Upper lobe of left lung (tissue), 6 donors: ENCODE measurements around the gene PAX5. TPM values are rescaled to one million over a fixed set of nuclear protein-coding genes. Genes with fewer than 3 reads are reported as not detected.
A peak's percentile ranks its signal among the peaks of the same experiment; 100 is the strongest.

Experiments used
- ATAC-seq, 2 donors: fragments of 200-7000 bp; cut with Tn5 transposase; one replicate each; pipeline ENCODE4 v1.9.1; 2022; ENCODE audit warnings: mild to moderate bottlenecking in 2 of 2, moderate library complexity in 2 of 2; ENCODE audit not compliant: low FRiP score in 2 of 2
- DNase-seq, 2 donors: peaks; one replicate each; pipeline ENCODE4 v3.0.0-alpha.2; 2019 to 2020
- H3K27ac ChIP-seq, 4 donors: fragments of 200-600 bp; sonication (generic); one replicate each; pipeline ENCODE4 v1.5.1; 2016 to 2019
- H3K27me3 ChIP-seq, 4 donors: fragments of 200-600 bp; sonication (generic); one replicate each; pipeline ENCODE4 v1.5.1; 2017 to 2019
- H3K36me3 ChIP-seq, 4 donors: fragments of 200-600 bp; sonication (generic); one replicate each; pipeline ENCODE4 v1.5.1; 2016 to 2019
- H3K4me1 ChIP-seq, 4 donors: fragments of 200-600 bp; sonication (generic); one replicate each; pipeline ENCODE4 v1.5.1; 2018 to 2019
- H3K4me3 ChIP-seq, 4 donors: fragments of 200-600 bp; sonication (generic); one replicate each; pipeline ENCODE4 v1.5.1; 2017 to 2019; ENCODE audit warnings: mild to moderate bottlenecking in 2 of 4, moderate library complexity in 1 of 4
- H3K9me3 ChIP-seq, 4 donors: fragments of 200-600 bp; sonication (generic); one replicate each; pipeline ENCODE4 v1.5.1; 2018 to 2019
- EP300 ChIP-seq, 4 donors: sonication (generic); formaldehyde crosslinking; IDR thresholded peaks; one replicate each; pipeline ENCODE4 v1.5.1; 2017; ENCODE audit warnings: antibody characterized with exemption in 4 of 4, control low read depth in 2 of 4
- POLR2A ChIP-seq, 4 donors: fragments of 450-650 bp; IDR thresholded peaks; one replicate each; pipeline ENCODE4 v1.5.1; 2016 to 2017; ENCODE audit warnings: antibody characterized with exemption in 4 of 4, mild to moderate bottlenecking in 2 of 4
- POLR2AphosphoS5 ChIP-seq, 2 donors: sonication (generic); formaldehyde crosslinking; IDR thresholded peaks; one replicate each; pipeline ENCODE4 v1.5.1; 2017; ENCODE audit warnings: antibody characterized with exemption in 2 of 2
- WGBS, 2 donors: methylation state at CpG; one replicate each; pipeline ENCODE4 v1.1.5; 2017 to 2018; 5-methylcytosine and 5-hydroxymethylcytosine counted together
- total RNA-seq, 6 donors: library from RNA; depleted of rRNA in 4 of 6; stranded (reverse); fragments of >200 nt in 4 of 6; gene quantifications; one replicate each; pipeline versions ENCODE4 v1.1.0 to v1.2.1, GENCODE V29; 2016 to 2021
- TF ChIP-seq, protein P1 (sequence below), 6 experiments: fragments of 450-650 bp in 4 of 6; fragments of 200-600 bp in 2 of 6; sonication (generic) in 2 of 6; IDR thresholded peaks; one replicate each; pipeline ENCODE4 v1.5.1; 2016 to 2019; ENCODE audit warnings: antibody characterized with exemption in 6 of 6
- donor health status: DM: no; HTN: no; CAD: no; lungs with moderate emphysema.
- donor health status: DM: no; HTN: yes; CAD: no; lungs with severe emphysema.

The PAX5 gene
- total RNA-seq, 6 donors from 2014 or later: under 0.01 to 0.64 (median 0.43) TPM; not detected in 1

GRCh38 chr9:36934478-36935065, 99.5 kb downstream of the PAX5 start:
- Histone ChIP-seq H3K36me3 (no peaks in the 10 kb centered on the region), H3K27ac (no peak overlapping the region), H3K4me3 (no peak overlapping the region), H3K9me3 (peaks cover 0 to 5% (median 2%) of the 10 kb centered on the region in 4 donors), H3K27me3 (no peaks in the 10 kb centered on the region), H3K4me1 (no peaks in the 10 kb centered on the region)
- TF ChIP-seq POLR2A (IDR thresholded peaks at IDR 0.05) (no peak), POLR2AphosphoS5 (IDR thresholded peaks at IDR 0.05) (no peak), EP300 (IDR thresholded peaks at IDR 0.05) (no peak)
- TF ChIP-seq, protein P1, sequence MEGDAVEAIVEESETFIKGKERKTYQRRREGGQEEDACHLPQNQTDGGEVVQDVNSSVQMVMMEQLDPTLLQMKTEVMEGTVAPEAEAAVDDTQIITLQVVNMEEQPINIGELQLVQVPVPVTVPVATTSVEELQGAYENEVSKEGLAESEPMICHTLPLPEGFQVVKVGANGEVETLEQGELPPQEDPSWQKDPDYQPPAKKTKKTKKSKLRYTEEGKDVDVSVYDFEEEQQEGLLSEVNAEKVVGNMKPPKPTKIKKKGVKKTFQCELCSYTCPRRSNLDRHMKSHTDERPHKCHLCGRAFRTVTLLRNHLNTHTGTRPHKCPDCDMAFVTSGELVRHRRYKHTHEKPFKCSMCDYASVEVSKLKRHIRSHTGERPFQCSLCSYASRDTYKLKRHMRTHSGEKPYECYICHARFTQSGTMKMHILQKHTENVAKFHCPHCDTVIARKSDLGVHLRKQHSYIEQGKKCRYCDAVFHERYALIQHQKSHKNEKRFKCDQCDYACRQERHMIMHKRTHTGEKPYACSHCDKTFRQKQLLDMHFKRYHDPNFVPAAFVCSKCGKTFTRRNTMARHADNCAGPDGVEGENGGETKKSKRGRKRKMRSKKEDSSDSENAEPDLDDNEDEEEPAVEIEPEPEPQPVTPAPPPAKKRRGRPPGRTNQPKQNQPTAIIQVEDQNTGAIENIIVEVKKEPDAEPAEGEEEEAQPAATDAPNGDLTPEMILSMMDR (IDR thresholded peaks at IDR 0.05): no peak
- WGBS, 2 donors: 70 to 79% methylated on average over 5 of the region's 5 CpGs
- ATAC-seq (no peak), DNase-seq (no peak)

DNA sequence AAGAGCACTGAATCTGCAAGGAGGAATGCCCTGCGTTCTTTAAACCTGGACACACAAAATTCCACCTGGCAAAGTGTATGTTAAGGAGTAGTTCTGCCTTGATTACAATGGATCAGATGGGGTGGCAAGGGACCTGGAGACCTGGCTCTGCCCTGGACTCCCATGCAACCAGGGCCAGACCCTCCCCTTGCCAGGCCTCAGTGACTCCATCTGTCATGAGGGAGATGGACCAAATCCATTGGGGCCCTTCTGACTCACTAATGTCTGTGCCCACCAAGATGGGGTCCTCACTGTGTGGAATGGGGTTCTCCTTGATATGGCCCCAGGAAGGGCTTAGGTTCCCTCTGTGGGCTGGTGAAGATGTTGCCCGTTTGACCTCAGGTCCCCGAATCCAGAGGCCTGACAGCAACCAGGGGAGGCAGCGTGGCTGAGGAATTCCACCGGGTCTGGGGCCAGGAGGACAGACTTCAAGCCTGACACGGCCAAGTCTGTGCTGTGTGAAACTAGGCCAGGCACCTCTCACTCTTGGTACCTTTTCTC, 100.3 kb downstream of the PAX5 start:
- TF ChIP-seq, protein P1 (IDR thresholded peaks at IDR 0.05): no peak
- no peak for TF ChIP-seq POLR2AphosphoS5 (IDR thresholded peaks at IDR 0.05)
- TF ChIP-seq POLR2A (IDR thresholded peaks at IDR 0.05): no peak
- TF ChIP-seq EP300 (IDR thresholded peaks at IDR 0.05): no peak
- Histone ChIP-seq H3K4me1 (no peaks in the 10 kb centered on the region), H3K4me3 (no peak overlapping the region), H3K9me3 (peaks cover 0 to 5% (median 2%) of the 10 kb centered on the region in 4 donors), H3K36me3 (no peaks in the 10 kb centered on the region), H3K27me3 (no peaks in the 10 kb centered on the region), H3K27ac (no peak overlapping the region)
- ATAC-seq: no peak
- DNase-seq: no peak
- 82 to 100% methylated on average over 1 to 6 of the region's 6 CpGs for WGBS, 2 donors

GRCh38 chr9:36932198-36932597, 101.9 kb downstream of the PAX5 start:
- WGBS, 2 donors: 48% methylated on average over 2 of the region's 2 CpGs
- Histone ChIP-seq H3K4me1 (no peaks in the 10 kb centered on the region), H3K4me3 (no peak overlapping the region), H3K36me3 (no peaks in the 10 kb centered on the region), H3K9me3 (peaks cover 0 to 5% (median 2%) of the 10 kb centered on the region in 4 donors), H3K27me3 (no peaks in the 10 kb centered on the region), H3K27ac (no peak overlapping the region)
- TF ChIP-seq POLR2A (IDR thresholded peaks at IDR 0.05) (no peak), POLR2AphosphoS5 (IDR thresholded peaks at IDR 0.05) (no peak), EP300 (IDR thresholded peaks at IDR 0.05) (no peak)
- TF ChIP-seq, protein P1 (IDR thresholded peaks at IDR 0.05): no peak
- DNase-seq: no peak
- no peak for ATAC-seq

- Histone ChIP-seq H3K4me1 (no peaks in the 10 kb centered on the region), H3K27me3 (no peaks in the 10 kb centered on the region), H3K9me3 (peaks cover 0 to 5% (median 2%) of the 10 kb centered on the region in 4 donors), H3K27ac (no peak overlapping the region), H3K36me3 (no peaks in the 10 kb centered on the region), H3K4me3 (no peak overlapping the region)
- no peak for TF ChIP-seq EP300 (IDR thresholded peaks at IDR 0.05)
- TF ChIP-seq POLR2AphosphoS5 (IDR thresholded peaks at IDR 0.05): no peak
- no peak for TF ChIP-seq POLR2A (IDR thresholded peaks at IDR 0.05)
- WGBS, 2 donors: 80 to 83% methylated on average over 3 to 4 of the region's 4 CpGs
- DNase-seq (peak in 1 of 2 donors; percentile 18), ATAC-seq (no peak)
Observed at GRCh38 chr9:36930941-36931340, 103.1 kb downstream of the PAX5 start.

DNA sequence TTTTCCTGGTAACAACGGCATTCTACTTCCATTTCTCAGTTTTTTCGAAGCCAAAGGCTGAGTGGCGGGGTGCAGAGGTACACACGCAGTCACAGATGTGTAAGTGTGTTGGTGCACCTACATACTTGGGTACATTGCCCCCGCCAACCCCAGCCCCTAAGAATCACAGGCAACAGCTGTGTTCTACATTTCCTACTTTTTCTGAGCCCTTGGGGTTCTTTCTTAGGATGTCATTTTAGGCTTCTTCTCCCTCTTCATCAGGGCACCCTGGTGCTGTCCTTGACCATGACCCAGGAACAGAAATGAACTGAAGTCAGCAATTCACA, 104.8 kb downstream of the PAX5 start:
- DNase-seq: peak in 1 of 2 donors; percentile 5
- Histone ChIP-seq H3K27me3 (no peaks in the 10 kb centered on the region), H3K4me3 (no peak overlapping the region), H3K36me3 (no peaks in the 10 kb centered on the region), H3K9me3 (peaks cover 0 to 5% (median 2%) of the 10 kb centered on the region in 4 donors), H3K27ac (no peak overlapping the region), H3K4me1 (no peaks in the 10 kb centered on the region)
- WGBS, 2 donors: 81 to 86% methylated on average over 5 of the region's 5 CpGs
- TF ChIP-seq EP300 (IDR thresholded peaks at IDR 0.05) (no peak), POLR2AphosphoS5 (IDR thresholded peaks at IDR 0.05) (no peak), POLR2A (IDR thresholded peaks at IDR 0.05) (no peak)
- TF ChIP-seq, protein P1 (IDR thresholded peaks at IDR 0.05): no peak
- no peak for ATAC-seq
